Ureter (tissue), 1 donor: ENCODE measurements around the gene BBS7. TPM values are rescaled to one million over a fixed set of nuclear protein-coding genes. Genes with fewer than 3 reads are reported as not detected.

Source experiments
- DNase-seq: peaks from one replicate; pipeline ENCODE4 v3.0.0-alpha.2; 2020; ENCODE audit warnings: low spot score
- total RNA-seq: library from RNA; stranded (reverse); gene quantifications from one replicate; pipeline ENCODE4 v1.2.4, GENCODE V29; 2023
- donor health status: DM: yes; HTN: yes; CAD: no.

The BBS7 gene
- total RNA-seq: 17.5 TPM

DNA sequence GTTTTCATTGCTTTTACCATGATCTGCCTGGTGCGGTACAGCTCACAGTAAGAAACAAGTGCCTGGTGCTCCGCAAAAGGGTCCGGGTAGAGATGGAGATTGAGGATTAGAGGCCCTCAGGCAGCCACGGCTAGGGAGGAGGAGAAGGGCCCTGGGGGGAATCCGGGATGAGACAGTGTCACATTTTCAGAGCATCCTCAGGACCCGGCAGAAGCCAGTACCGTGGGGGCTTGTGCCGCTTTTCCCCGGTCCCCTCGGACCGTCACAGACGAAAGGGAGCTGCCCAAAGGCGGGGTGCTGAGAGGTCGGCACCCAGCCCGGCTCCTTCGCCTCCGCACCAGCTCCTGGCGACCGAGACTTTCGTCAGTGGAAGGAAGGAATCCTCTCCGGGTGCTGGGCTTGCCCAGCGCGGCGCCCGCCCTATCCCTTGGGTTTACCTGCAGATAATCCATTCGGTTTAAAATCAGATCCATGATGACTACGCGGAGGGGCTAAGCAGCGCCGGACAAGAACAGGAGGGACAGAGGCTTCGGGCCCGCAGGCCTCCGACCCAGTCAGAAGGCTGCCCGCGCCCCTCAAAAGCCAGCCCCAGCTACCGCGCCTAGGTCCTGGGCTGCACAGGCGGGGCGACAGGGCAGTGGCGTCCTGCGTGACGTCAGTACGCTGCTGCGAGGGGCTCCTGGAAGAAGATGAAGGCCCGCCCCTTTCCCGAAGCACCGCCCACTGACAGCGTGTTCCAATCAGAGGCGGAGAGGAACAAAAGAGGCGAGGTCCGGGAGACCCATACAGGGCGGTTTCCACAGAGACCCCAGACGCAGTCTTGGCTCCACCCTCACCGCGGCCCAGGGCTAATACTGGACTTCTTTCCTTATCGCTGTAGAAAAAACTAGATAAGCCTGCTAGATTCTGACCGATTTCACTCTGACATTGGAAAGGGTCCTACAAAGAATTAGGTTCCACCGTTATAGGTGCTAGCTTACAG lies at the start of gene BBS7:
Gene BBS7, minus strand, starts transcription at position 634 of the 982 bp plus-strand sequence. Its CDS starts 161 bp downstream, at position 473.
- DNase-seq: peak; percentile 98

GRCh38 chr4:121913667-121914066 lies 43.4 kb upstream of the BBS7 start:
- DNase-seq: no peak

DNA sequence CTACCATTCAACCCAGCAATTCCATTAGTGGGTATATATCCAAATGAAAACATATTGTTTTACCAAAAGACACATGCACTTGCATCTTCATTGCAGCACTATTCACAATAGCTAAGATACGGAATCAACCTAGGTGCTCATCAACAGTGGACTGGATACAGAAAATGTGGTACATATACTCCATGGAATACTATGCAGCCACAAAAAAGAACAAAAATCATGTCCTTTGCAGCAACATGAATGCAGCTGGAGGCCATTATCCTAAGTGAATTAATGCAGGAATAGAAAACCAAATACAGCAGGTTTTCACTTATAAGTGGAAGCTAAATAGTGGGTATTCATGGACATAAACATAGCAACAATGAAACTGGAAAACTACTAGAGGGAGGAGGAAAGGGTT lies 38.1 kb upstream of the BBS7 start:
- no peak for DNase-seq

- peak; percentile 52 for DNase-seq
Measured at GRCh38 chr4:121900132-121900983, 30.1 kb upstream of the BBS7 start.

- DNase-seq: no peak
Measured at GRCh38 chr4:121898150-121898549, 27.9 kb upstream of the BBS7 start.

DNA sequence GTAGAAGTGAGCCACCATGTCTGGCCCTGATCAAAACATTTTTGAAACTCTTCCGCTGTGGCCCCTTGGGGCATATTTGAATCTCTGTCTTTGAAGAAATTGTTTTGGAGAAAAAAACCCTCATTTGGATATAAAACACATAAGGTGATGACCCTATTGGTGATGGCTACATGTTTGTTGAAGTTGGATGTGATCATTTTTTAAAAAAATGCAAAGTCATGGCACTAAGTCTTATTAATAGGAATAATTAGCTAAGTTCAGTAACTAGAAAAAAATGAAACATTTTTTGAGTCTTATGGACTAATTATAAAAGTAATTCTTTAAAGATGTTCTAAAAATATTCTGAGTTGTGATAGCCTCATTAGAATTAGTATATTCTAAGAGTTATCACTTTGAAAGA lies 17.9 kb upstream of the BBS7 start:
- no peak for DNase-seq

DNA sequence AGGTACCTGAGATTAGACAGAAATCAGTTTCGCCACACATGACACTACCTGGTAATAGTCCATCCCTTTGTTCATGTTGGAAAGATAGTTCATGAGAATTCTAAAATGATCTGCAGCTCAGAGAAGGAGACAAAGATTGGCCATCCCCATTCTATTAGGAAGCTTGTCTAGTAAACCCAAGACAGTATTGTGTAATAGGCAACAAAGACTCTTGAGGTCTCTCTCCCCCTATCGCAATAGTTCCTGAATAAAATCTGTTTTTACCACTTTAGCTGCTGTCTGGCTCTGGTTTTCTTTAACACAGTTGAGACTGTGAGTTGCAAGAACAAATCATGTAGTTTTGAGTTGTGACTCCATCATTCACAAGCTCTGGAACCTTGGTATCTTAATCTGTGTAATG lies 14.8 kb upstream of the BBS7 start:
- no peak for DNase-seq

- no peak for DNase-seq
Measured at GRCh38 chr4:121881158-121881557, 10.9 kb upstream of the BBS7 start.

DNA sequence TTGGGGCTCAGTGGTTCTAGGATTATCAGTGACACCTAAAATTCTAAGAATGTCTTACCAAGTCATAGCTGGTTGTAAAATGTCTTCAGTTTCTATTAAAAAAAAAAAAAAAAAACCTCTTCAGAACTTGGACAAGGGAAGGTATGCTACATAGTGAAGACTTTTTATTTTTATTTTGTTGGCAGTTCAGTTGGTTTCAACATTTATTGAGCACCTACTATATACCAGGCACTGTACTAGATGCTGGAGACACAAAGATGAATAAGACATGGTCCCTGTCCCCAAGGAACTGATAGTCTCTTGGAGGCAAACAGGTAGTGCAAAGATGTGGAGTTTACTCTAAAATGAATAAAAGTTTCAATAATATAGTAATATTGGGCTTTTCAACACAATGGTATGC lies 8.9 kb upstream of the BBS7 start:
- DNase-seq: no peak

- DNase-seq: no peak
Measured at GRCh38 chr4:121877041-121877773, 6.9 kb upstream of the BBS7 start.

- DNase-seq: no peak
Measured at GRCh38 chr4:121876070-121876469, 5.8 kb upstream of the BBS7 start.

GRCh38 chr4:121875652-121876051 lies 5.4 kb upstream of the BBS7 start:
- no peak for DNase-seq

GRCh38 chr4:121873604-121874003 lies 3.3 kb upstream of the BBS7 start:
- DNase-seq: no peak

- no peak for DNase-seq
Measured at GRCh38 chr4:121863799-121864198, 6.5 kb downstream of the BBS7 start.

GRCh38 chr4:121861426-121861825 lies 8.8 kb downstream of the BBS7 start:
- no peak for DNase-seq

DNA sequence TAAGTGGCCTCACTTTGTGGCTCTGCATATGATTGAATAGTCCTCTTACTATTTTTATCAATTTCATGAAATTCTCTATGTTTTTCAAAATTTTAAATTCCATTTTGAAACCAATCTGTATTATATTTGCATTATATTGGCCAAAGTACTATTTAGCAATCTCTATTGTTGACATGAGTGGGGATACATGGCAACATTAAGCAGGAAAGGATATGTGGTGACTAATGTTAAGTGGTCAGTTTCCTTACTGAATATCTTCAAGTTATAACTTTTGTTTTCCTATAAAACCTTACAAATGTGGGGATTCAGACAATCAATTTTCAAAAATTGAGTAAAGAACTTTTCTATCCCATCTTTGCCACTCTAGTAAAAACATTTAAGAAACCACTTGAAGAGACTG lies 10.2 kb downstream of the BBS7 start:
- DNase-seq: no peak

- no peak for DNase-seq
Measured at GRCh38 chr4:121851354-121851753, 18.9 kb downstream of the BBS7 start.

DNA sequence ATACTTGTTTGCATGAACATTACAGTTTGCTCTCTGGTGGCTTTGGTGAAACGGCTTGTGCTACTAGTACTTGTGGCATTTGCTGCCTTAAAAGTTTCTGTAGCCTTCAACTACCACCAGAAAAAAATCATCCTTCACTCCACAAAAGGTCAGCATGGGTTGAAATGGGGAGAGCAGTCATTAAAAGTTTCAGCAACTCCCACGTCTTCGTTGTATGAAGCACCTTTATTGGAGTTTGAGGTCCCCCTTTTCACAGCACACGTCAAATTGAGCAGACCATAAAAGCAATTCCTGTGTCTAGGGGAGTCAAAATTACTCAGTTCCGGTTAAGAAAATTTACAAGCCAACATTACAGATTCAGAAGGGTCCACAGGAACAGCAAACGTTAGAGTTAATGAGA lies 23.6 kb downstream of the BBS7 start:
- no peak for DNase-seq

GRCh38 chr4:121842862-121843261 lies 27.4 kb downstream of the BBS7 start:
- no peak for DNase-seq

GRCh38 chr4:121838136-121838535 lies 32.1 kb downstream of the BBS7 start:
- DNase-seq: no peak

- DNase-seq: no peak
Measured at GRCh38 chr4:121829511-121829910, 40.8 kb downstream of the BBS7 start.

GRCh38 chr4:121827853-121828252 lies 42.4 kb downstream of the BBS7 start:
- no peak for DNase-seq
